SK-N-SH (cell line): ENCODE data around the gene ADCY9. TPM values are rescaled to one million over a fixed set of nuclear protein-coding genes. Genes with fewer than 3 reads are reported as not detected.

ENCODE experiments used
- CTCF ChIA-PET: fragments of 300-600, 350-600 bp; formaldehyde crosslinking; extraction: SDS; loops from one replicate; lab custom pipeline; 2021; lab: Yijun Ruan, JAX
- POLR2A ChIA-PET: fragments of 350-600 bp; sonication (Branson Sonifier 250); formaldehyde crosslinking; extraction: SDS; loops from one replicate; lab custom pipeline; 2020; ENCODE audit warnings: antibody characterized with exemption, inconsistent platforms; lab: Yijun Ruan, JAX
- DNase-seq: peaks from one replicate; pipeline ENCODE4 v3.0.0; 2012
- H2AFZ ChIP-seq: fragments of 200-600 bp; sonication (generic); 2 replicates; pipeline ENCODE4 v1.8.1; 2016; ENCODE audit warnings: antibody characterized with exemption, mild to moderate bottlenecking, low read depth
- H3F3A ChIP-seq: fragments of 200-600 bp; sonication (generic); replicated peaks from 2 replicates; pipeline ENCODE3; 2016; ENCODE audit warnings: antibody characterized with exemption, mild to moderate bottlenecking; ENCODE audit not compliant: insufficient read depth
- H3K27ac ChIP-seq, 2 experiments: fragments of 200-500 bp in 1 of 2; fragments of 200-600 bp in 1 of 2; sonication (Bioruptor generic) in 1 of 2; sonication (generic), shearing (Covaris generic) in 1 of 2; 2 replicates each; pipeline versions ENCODE4 v1.5.1 to v1.6.1; 2014 to 2016; ENCODE audit warnings: low read depth in 2 of 2, inconsistent platforms in 1 of 2, low read length in 1 of 2, mild to moderate bottlenecking in 1 of 2, mixed read lengths in 1 of 2
- H3K27me3 ChIP-seq: fragments of 200-600 bp; sonication (generic), shearing (Covaris generic); 2 replicates; pipeline ENCODE4 v1.6.1; 2016; ENCODE audit warnings: mixed run types; ENCODE audit not compliant: insufficient read depth
- H3K36me3 ChIP-seq, 2 experiments: fragments of 200-500 bp in 1 of 2; fragments of 200-600 bp in 1 of 2; sonication (Bioruptor generic) in 1 of 2; sonication (generic) in 1 of 2; replicated peaks in 1 of 2; 2 replicates each; pipeline versions ENCODE3 to v1.5.1; 2014 to 2016; ENCODE audit warnings: low read length in 1 of 2, mild to moderate bottlenecking in 1 of 2; ENCODE audit not compliant: insufficient read depth in 2 of 2, control insufficient read depth in 1 of 2
- H3K4me1 ChIP-seq, 2 experiments: fragments of 200-500 bp in 1 of 2; fragments of 200-600 bp in 1 of 2; sonication (Bioruptor generic) in 1 of 2; sonication (generic), shearing (Covaris generic) in 1 of 2; 2 replicates each; pipeline versions ENCODE4 v1.5.1 to v1.6.1; 2014 to 2016; ENCODE audit warnings: low read depth in 1 of 2, low read length in 1 of 2, mixed run types in 1 of 2; ENCODE audit not compliant: insufficient read depth in 2 of 2, control insufficient read depth in 1 of 2
- H3K4me2 ChIP-seq: fragments of 200-600 bp; sonication (generic), shearing (Covaris generic); 2 replicates; pipeline ENCODE4 v1.6.1; 2017; ENCODE audit warnings: mixed run types
- H3K4me3 ChIP-seq, 2 experiments: fragments of 200-500 bp in 1 of 2; fragments of 200-600 bp in 1 of 2; sonication (Bioruptor generic) in 1 of 2; sonication (generic), shearing (Covaris generic) in 1 of 2; 2 replicates each; pipeline versions ENCODE4 v1.5.1 to v1.8.1; 2014 to 2016; ENCODE audit warnings: low read depth in 2 of 2, inconsistent platforms in 1 of 2, low read length in 1 of 2, mild to moderate bottlenecking in 1 of 2, mixed read lengths in 1 of 2, moderate library complexity in 1 of 2
- H3K79me2 ChIP-seq: fragments of 200-600 bp; sonication (generic); 2 replicates; pipeline ENCODE4 v1.8.1; 2017; ENCODE audit warnings: mild to moderate bottlenecking; ENCODE audit not compliant: insufficient read depth
- H3K9ac ChIP-seq: fragments of 200-600 bp; sonication (generic); 2 replicates; pipeline ENCODE4 v1.6.1; 2017; ENCODE audit warnings: mixed run types
- H3K9me2 ChIP-seq: fragments of 200-600 bp; sonication (generic); 2 replicates; pipeline ENCODE4 v1.6.1; 2017; ENCODE audit warnings: mixed run types
- H3K9me3 ChIP-seq: fragments of 200-600 bp; sonication (generic); 2 replicates; pipeline ENCODE4 v1.6.1; 2017; ENCODE audit warnings: mixed run types, mild to moderate bottlenecking, moderate library complexity
- H4K20me1 ChIP-seq: fragments of 200-600 bp; sonication (generic); 2 replicates; pipeline ENCODE4 v1.6.1; 2017; ENCODE audit warnings: mild to moderate bottlenecking, mixed run types; ENCODE audit not compliant: insufficient read depth
- CHD2 ChIP-seq: fragments of 150-350 bp; IDR thresholded peaks from 2 replicates; pipeline ENCODE4 v1.6.1; 2018; ENCODE audit warnings: low read length; ENCODE audit not compliant: partially characterized antibody
- ELF1 ChIP-seq: IDR thresholded peaks from 2 replicates; pipeline ENCODE4 v1.4.0; 2012
- FOXM1 ChIP-seq: IDR thresholded peaks from 2 replicates; pipeline ENCODE4 v1.4.0; 2012; ENCODE audit warnings: low read depth, mild to moderate bottlenecking
- GABPA ChIP-seq: IDR thresholded peaks from 2 replicates; pipeline ENCODE4 v1.4.0; 2012; ENCODE audit warnings: low read depth, mild to moderate bottlenecking
- JUND ChIP-seq: IDR thresholded peaks from 2 replicates; pipeline ENCODE4 v1.4.0; 2012
- NFIC ChIP-seq: IDR thresholded peaks from 2 replicates; pipeline ENCODE4 v1.4.0; 2012; ENCODE audit warnings: borderline replicate concordance
- RAD21 ChIP-seq: IDR thresholded peaks from 2 replicates; pipeline ENCODE4 v1.6.1; 2012; ENCODE audit warnings: mild to moderate bottlenecking, low read length
- SMC3 ChIP-seq: IDR thresholded peaks from 2 replicates; pipeline ENCODE4 v1.6.1; 2012; ENCODE audit warnings: low read depth, low read length, improper control_type of control experiment
- TCF12 ChIP-seq: IDR thresholded peaks from 2 replicates; pipeline ENCODE4 v1.4.0; 2012
- TEAD4 ChIP-seq: IDR thresholded peaks from 2 replicates; pipeline ENCODE4 v1.4.0; 2012; ENCODE audit warnings: mild to moderate bottlenecking, borderline replicate concordance; ENCODE audit not compliant: insufficient read depth
- YY1 ChIP-seq: IDR thresholded peaks from 2 replicates; pipeline ENCODE4 v1.4.0; 2012; ENCODE audit warnings: low read depth, mild to moderate bottlenecking
- WGBS: methylation state at CpG from one replicate; pipeline ENCODE4 v1.1.6; 2017; ENCODE audit warnings: low lambda C conversion rate; 5-methylcytosine and 5-hydroxymethylcytosine counted together
- polyA plus RNA-seq, 3 experiments: library from polyadenylated mRNA; depleted of rRNA; stranded (reverse); fragments of >200 nt; gene quantifications; 2 replicates each; pipeline ENCODE4 v1.2.3, GENCODE V29; 2012
- TF ChIP-seq, protein P1 (sequence below): IDR thresholded peaks from 2 replicates; pipeline ENCODE4 v1.4.0; 2012; ENCODE audit warnings: low read depth, borderline replicate concordance
- TF ChIP-seq, protein P2 (sequence below): fragments of 150-350 bp; IDR thresholded peaks from 2 replicates; pipeline ENCODE4 v1.6.1; 2016; ENCODE audit warnings: mild to moderate bottlenecking, low read depth, low read length
- TF ChIP-seq, protein P3 (sequence below): fragments of 200-600 bp; sonication (generic); IDR thresholded peaks from 2 replicates; pipeline ENCODE4 v1.6.1; 2017; ENCODE audit warnings: antibody characterized with exemption, mild to moderate bottlenecking, moderate library complexity
- TF ChIP-seq, protein P4 (sequence below): fragments of 150-350 bp; IDR thresholded peaks from 2 replicates; pipeline ENCODE4 v1.6.1; 2017; ENCODE audit warnings: antibody characterized with exemption, low read length, low read depth, borderline replicate concordance

ADCY9 gene
- polyA plus RNA-seq, 1 of the 3 experiments (the other 2 are of a cell fraction) = 5.2 TPM

DNA sequence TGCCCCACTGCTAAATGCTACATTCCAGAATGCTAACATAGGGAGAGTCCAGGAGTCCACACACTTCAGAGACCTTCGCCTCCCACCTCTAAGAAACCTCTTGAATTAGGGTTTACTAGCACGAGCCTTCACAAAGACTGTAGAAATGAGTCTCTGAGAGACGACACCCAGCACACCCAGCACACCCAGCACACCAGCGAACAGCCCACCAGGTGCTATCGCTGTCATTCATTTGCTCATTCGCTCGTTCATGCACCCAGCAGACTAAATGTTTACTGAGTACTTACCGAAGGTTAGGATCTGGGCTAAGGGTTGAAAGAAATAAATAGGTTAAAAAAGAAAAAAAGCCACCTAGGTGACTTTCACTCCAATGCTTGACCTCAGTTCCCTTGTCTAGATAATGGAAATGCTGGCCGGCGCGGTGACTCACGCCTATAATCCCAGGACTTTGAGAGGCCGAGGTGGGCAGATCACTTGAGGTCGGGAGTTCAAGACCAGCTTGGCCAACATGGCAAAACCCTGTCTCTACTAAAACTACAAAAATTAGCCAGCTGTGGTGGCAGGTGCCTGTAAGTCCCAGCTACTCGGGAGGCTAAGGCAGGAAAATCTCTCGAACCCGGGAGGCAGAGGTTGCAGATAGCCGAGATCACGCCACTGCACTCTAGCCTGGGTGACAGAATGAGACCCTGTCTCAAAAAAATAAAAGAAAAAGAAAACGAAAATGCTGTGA, 100.8 kb downstream of the ADCY9 start:
- 83% methylated on average over 19 of the region's 20 CpGs for WGBS
- Histone ChIP-seq H3K36me3 (no peaks in the 10 kb centered on the region), H3F3A (peaks cover 11% of the 10 kb centered on the region), H3K27me3 (no peaks in the 10 kb centered on the region), H3K27ac (no peak overlapping the region), H3K79me2 (no peaks in the 10 kb centered on the region), H3K9me3 (no peaks in the 10 kb centered on the region), H3K9me2 (no peaks in the 10 kb centered on the region), H3K4me2 (no peak overlapping the region), H3K4me3 (no peak overlapping the region), H2AFZ (no peak overlapping the region), H3K9ac (no peak overlapping the region), H4K20me1 (no peaks in the 10 kb centered on the region), H3K4me1 (peaks cover 0 to 6% of the 10 kb centered on the region in 2 experiments; a peak in 1 of 4 replicates)
- TF ChIP-seq RAD21 (no peak), SMC3 (no peak), CHD2 (no peak), NFIC (no peak), FOXM1 (no peak), TEAD4 (no peak), JUND (no peak), ELF1 (no peak), YY1 (no peak), GABPA (no peak), TCF12 (no peak)
- TF ChIP-seq, protein P1, sequence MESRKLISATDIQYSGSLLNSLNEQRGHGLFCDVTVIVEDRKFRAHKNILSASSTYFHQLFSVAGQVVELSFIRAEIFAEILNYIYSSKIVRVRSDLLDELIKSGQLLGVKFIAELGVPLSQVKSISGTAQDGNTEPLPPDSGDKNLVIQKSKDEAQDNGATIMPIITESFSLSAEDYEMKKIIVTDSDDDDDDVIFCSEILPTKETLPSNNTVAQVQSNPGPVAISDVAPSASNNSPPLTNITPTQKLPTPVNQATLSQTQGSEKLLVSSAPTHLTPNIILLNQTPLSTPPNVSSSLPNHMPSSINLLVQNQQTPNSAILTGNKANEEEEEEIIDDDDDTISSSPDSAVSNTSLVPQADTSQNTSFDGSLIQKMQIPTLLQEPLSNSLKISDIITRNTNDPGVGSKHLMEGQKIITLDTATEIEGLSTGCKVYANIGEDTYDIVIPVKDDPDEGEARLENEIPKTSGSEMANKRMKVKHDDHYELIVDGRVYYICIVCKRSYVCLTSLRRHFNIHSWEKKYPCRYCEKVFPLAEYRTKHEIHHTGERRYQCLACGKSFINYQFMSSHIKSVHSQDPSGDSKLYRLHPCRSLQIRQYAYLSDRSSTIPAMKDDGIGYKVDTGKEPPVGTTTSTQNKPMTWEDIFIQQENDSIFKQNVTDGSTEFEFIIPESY = no peak
- TF ChIP-seq, protein P2, sequence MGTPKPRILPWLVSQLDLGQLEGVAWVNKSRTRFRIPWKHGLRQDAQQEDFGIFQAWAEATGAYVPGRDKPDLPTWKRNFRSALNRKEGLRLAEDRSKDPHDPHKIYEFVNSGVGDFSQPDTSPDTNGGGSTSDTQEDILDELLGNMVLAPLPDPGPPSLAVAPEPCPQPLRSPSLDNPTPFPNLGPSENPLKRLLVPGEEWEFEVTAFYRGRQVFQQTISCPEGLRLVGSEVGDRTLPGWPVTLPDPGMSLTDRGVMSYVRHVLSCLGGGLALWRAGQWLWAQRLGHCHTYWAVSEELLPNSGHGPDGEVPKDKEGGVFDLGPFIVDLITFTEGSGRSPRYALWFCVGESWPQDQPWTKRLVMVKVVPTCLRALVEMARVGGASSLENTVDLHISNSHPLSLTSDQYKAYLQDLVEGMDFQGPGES = no peak
- TF ChIP-seq, protein P3, sequence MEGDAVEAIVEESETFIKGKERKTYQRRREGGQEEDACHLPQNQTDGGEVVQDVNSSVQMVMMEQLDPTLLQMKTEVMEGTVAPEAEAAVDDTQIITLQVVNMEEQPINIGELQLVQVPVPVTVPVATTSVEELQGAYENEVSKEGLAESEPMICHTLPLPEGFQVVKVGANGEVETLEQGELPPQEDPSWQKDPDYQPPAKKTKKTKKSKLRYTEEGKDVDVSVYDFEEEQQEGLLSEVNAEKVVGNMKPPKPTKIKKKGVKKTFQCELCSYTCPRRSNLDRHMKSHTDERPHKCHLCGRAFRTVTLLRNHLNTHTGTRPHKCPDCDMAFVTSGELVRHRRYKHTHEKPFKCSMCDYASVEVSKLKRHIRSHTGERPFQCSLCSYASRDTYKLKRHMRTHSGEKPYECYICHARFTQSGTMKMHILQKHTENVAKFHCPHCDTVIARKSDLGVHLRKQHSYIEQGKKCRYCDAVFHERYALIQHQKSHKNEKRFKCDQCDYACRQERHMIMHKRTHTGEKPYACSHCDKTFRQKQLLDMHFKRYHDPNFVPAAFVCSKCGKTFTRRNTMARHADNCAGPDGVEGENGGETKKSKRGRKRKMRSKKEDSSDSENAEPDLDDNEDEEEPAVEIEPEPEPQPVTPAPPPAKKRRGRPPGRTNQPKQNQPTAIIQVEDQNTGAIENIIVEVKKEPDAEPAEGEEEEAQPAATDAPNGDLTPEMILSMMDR = no peak
- TF ChIP-seq, protein P4, sequence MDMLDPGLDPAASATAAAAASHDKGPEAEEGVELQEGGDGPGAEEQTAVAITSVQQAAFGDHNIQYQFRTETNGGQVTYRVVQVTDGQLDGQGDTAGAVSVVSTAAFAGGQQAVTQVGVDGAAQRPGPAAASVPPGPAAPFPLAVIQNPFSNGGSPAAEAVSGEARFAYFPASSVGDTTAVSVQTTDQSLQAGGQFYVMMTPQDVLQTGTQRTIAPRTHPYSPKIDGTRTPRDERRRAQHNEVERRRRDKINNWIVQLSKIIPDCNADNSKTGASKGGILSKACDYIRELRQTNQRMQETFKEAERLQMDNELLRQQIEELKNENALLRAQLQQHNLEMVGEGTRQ = no peak
- POLR2A ChIA-PET = no interaction called here
- no peak for DNase-seq
- CTCF ChIA-PET = interaction anchor here (1.2 to 2.2 kb wide), 2 partner anchors 9 to 239 kb away, joined by 3 to 5 read pairs; no protein-coding TSS in a partner anchor
